HG02642 (cell line): ENCODE data around the gene USP53.
A peak's percentile ranks its signal among the peaks of the same experiment; 100 is the strongest.
"Not testable (repeated sequence)": the region's sequence is repeated elsewhere in the genome, so short reads cannot be mapped to it uniquely, and the experiment has no call there.

Source experiments
- ATAC-seq: cut with Tn5 transposase; IDR thresholded peaks from one replicate; pipeline ENCODE4 v1.9.1; 2021; ENCODE audit warnings: mild to moderate bottlenecking; ENCODE audit not compliant: unreplicated experiment, poor library complexity

The USP53 gene

GRCh38 chr4:119227690-119228089, 15.2 kb downstream of the USP53 start:
- no peak for ATAC-seq

GRCh38 chr4:119228406-119228805, 15.9 kb downstream of the USP53 start:
- no peak for ATAC-seq

GRCh38 chr4:119229908-119230687, 17.6 kb downstream of the USP53 start:
- ATAC-seq = no peak

GRCh38 chr4:119231491-119231890, 19.0 kb downstream of the USP53 start:
- no peak for ATAC-seq

- ATAC-seq = no peak
Measured at GRCh38 chr4:119232286-119232685, 19.8 kb downstream of the USP53 start.

- no peak for ATAC-seq
Measured at GRCh38 chr4:119233191-119233590, 20.7 kb downstream of the USP53 start.

GRCh38 chr4:119233750-119234149, 21.2 kb downstream of the USP53 start:
- ATAC-seq = no peak

GRCh38 chr4:119237201-119237600, 24.7 kb downstream of the USP53 start:
- ATAC-seq = no peak

GRCh38 chr4:119237642-119238041, 25.1 kb downstream of the USP53 start:
- ATAC-seq = no peak

GRCh38 chr4:119238068-119238722, 25.7 kb downstream of the USP53 start:
- ATAC-seq = peak; percentile 98

- no peak for ATAC-seq
Measured at GRCh38 chr4:119240128-119240527, 27.6 kb downstream of the USP53 start.

- no peak for ATAC-seq
Measured at GRCh38 chr4:119240568-119240967, 28.1 kb downstream of the USP53 start.

GRCh38 chr4:119242417-119242816, 29.9 kb downstream of the USP53 start:
- ATAC-seq = no peak

GRCh38 chr4:119243868-119244267, 31.4 kb downstream of the USP53 start:
- ATAC-seq = no peak

GRCh38 chr4:119244344-119244743, 31.8 kb downstream of the USP53 start:
- no peak for ATAC-seq

GRCh38 chr4:119244832-119245231, 32.3 kb downstream of the USP53 start:
- ATAC-seq = no peak

GRCh38 chr4:119246177-119246733, 33.7 kb downstream of the USP53 start:
- ATAC-seq = no peak

- not testable (repeated sequence) for ATAC-seq
Measured at GRCh38 chr4:119251037-119251436, 38.5 kb downstream of the USP53 start.

- not testable (repeated sequence) for ATAC-seq
Measured at GRCh38 chr4:119255223-119255622, 42.7 kb downstream of the USP53 start.

GRCh38 chr4:119260528-119260927, 48.0 kb downstream of the USP53 start:
- no peak for ATAC-seq

- no peak for ATAC-seq
Measured at GRCh38 chr4:119261986-119262385, 49.5 kb downstream of the USP53 start.

GRCh38 chr4:119264743-119265142, 52.2 kb downstream of the USP53 start:
- ATAC-seq = no peak
